MM.1S (cell line): Measurements from ENCODE around the gene ATRX.

Experiments
- EZH2 ChIP-seq: fragments of 300-600 bp; sonication (generic); optimal IDR thresholded peaks from 2 replicates; pipeline ENCODE3; 2017; ENCODE audit warnings: low read depth, mild to moderate bottlenecking, antibody characterized with exemption, low read length, mixed read lengths
- EZH2phosphoT487 ChIP-seq: fragments of 300-600 bp; sonication (generic); IDR thresholded peaks from 2 replicates; pipeline ENCODE4 v1.6.1; 2018; ENCODE audit warnings: antibody characterized with exemption, low read length
- TF ChIP-seq, protein P1 (sequence below): fragments of 300-600 bp; sonication (generic); IDR thresholded peaks from 2 replicates; pipeline ENCODE4 v1.5.1; 2016; ENCODE audit warnings: antibody characterized with exemption, low read length, mixed read lengths

DNA sequence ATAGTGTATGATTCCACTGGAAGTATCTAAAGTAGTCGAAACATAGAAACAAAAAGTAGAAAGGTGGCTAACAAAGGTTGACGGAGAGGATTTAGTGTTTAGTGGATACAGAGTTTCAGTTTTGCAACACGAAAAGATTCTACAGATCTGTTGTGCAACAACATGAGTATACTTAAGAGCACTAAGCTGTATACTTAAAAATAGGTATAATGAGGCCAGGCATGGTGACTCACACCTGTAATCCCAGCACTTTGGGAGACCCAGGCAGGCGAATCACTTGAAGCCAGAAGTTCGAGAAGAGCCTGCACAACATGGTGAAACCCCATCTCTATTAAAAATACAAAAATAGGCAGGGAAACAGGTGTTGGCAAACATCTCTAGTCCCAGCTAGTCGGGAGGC lies 7.9 kb upstream of the ATRX start:
- TF ChIP-seq, protein P1, sequence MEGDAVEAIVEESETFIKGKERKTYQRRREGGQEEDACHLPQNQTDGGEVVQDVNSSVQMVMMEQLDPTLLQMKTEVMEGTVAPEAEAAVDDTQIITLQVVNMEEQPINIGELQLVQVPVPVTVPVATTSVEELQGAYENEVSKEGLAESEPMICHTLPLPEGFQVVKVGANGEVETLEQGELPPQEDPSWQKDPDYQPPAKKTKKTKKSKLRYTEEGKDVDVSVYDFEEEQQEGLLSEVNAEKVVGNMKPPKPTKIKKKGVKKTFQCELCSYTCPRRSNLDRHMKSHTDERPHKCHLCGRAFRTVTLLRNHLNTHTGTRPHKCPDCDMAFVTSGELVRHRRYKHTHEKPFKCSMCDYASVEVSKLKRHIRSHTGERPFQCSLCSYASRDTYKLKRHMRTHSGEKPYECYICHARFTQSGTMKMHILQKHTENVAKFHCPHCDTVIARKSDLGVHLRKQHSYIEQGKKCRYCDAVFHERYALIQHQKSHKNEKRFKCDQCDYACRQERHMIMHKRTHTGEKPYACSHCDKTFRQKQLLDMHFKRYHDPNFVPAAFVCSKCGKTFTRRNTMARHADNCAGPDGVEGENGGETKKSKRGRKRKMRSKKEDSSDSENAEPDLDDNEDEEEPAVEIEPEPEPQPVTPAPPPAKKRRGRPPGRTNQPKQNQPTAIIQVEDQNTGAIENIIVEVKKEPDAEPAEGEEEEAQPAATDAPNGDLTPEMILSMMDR, result no peak
- TF ChIP-seq EZH2 (no peak), EZH2phosphoT487 (no peak)
